Trophoblast cell (in vitro differentiated cells and primary cell): ENCODE results near the gene ITSN2.

ENCODE experiments used
- DNase-seq, 2 donors: peaks; one replicate each; pipeline ENCODE4 v3.0.0-alpha.2; 2016
- H2AFZ ChIP-seq: 2 replicates; pipeline ENCODE4 v1.6.1; 2013; ENCODE audit warnings: low read length, moderate library complexity, mild to moderate bottlenecking; ENCODE audit not compliant: insufficient read depth, poor library complexity
- H2AK5ac ChIP-seq: 2 replicates; pipeline ENCODE4 v1.6.1; 2013; ENCODE audit warnings: mild to moderate bottlenecking, low read length
- H2BK120ac ChIP-seq: 2 replicates; pipeline ENCODE4 v1.6.1; 2013; ENCODE audit warnings: low read length, mild to moderate bottlenecking, moderate library complexity; ENCODE audit not compliant: insufficient read depth, poor library complexity
- H2BK12ac ChIP-seq: 2 replicates; pipeline ENCODE4 v1.6.1; 2013; ENCODE audit warnings: mild to moderate bottlenecking, low read length, moderate library complexity
- H2BK5ac ChIP-seq: 2 replicates; pipeline ENCODE4 v1.6.1; 2013; ENCODE audit warnings: low read length, low read depth, moderate library complexity, mild to moderate bottlenecking; ENCODE audit not compliant: poor library complexity
- H3K14ac ChIP-seq: 2 replicates; pipeline ENCODE4 v1.6.1; 2013; ENCODE audit warnings: mild to moderate bottlenecking, low read length
- H3K18ac ChIP-seq: 2 replicates; pipeline ENCODE4 v1.6.1; 2013; ENCODE audit warnings: mild to moderate bottlenecking, low read length
- H3K23ac ChIP-seq: 2 replicates; pipeline ENCODE4 v1.6.1; 2013; ENCODE audit warnings: low read length
- H3K27ac ChIP-seq: 2 replicates; pipeline ENCODE4 v1.5.1; 2013; ENCODE audit warnings: low read depth, mild to moderate bottlenecking, inconsistent platforms, low read length, moderate library complexity
- H3K27me3 ChIP-seq: 2 replicates; pipeline ENCODE4 v1.6.1; 2013; ENCODE audit warnings: inconsistent platforms, mild to moderate bottlenecking, low read length, moderate library complexity; ENCODE audit not compliant: insufficient read depth
- H3K36me3 ChIP-seq, 2 experiments: 1 replicate in 1 of 2; 2 replicates in 1 of 2; pipeline ENCODE4 v1.6.1; 2013; ENCODE audit warnings: low read length in 2 of 2, mild to moderate bottlenecking in 2 of 2, moderate library complexity in 1 of 2; ENCODE audit not compliant: insufficient read depth in 2 of 2, control insufficient read depth in 1 of 2
- H3K4ac ChIP-seq: 2 replicates; pipeline ENCODE4 v1.6.1; 2013; ENCODE audit warnings: low read depth, mild to moderate bottlenecking, low read length, moderate library complexity
- H3K4me1 ChIP-seq, 2 experiments: 1 replicate in 1 of 2; 2 replicates in 1 of 2; pipeline ENCODE4 v1.6.1; 2013; ENCODE audit warnings: low read length in 2 of 2, mild to moderate bottlenecking in 2 of 2, moderate library complexity in 1 of 2; ENCODE audit not compliant: insufficient read depth in 2 of 2, control insufficient read depth in 1 of 2
- H3K4me2 ChIP-seq: 2 replicates; pipeline ENCODE4 v1.6.1; 2013; ENCODE audit warnings: inconsistent platforms, mild to moderate bottlenecking, low read length, moderate library complexity
- H3K4me3 ChIP-seq: 2 replicates; pipeline ENCODE4 v1.5.1; 2013; ENCODE audit warnings: mild to moderate bottlenecking, low read depth, low read length, inconsistent platforms
- H3K79me1 ChIP-seq: one replicate; pipeline ENCODE4 v1.6.1; 2013; ENCODE audit warnings: low read length
- H3K79me2 ChIP-seq: 2 replicates; pipeline ENCODE4 v1.6.1; 2013; ENCODE audit warnings: low read length, mild to moderate bottlenecking; ENCODE audit not compliant: control insufficient read depth, insufficient read depth, poor library complexity
- H3K9ac ChIP-seq: 2 replicates; pipeline ENCODE4 v1.6.1; 2013; ENCODE audit warnings: mild to moderate bottlenecking, low read length
- H3K9me3 ChIP-seq: 2 replicates; pipeline ENCODE4 v1.6.1; 2013; ENCODE audit warnings: low read depth, mild to moderate bottlenecking, control low read depth, inconsistent platforms, low read length; ENCODE audit not compliant: insufficient read depth
- H4K12ac ChIP-seq: 2 replicates; pipeline ENCODE4 v1.6.1; 2013; ENCODE audit warnings: low read depth, mild to moderate bottlenecking, low read length, moderate library complexity
- H4K8ac ChIP-seq: 2 replicates; pipeline ENCODE4 v1.6.1; 2013; ENCODE audit warnings: low read depth, mild to moderate bottlenecking, low read length, moderate library complexity
- H4K91ac ChIP-seq: one replicate; pipeline ENCODE4 v1.6.1; 2013; ENCODE audit warnings: low read depth, mild to moderate bottlenecking, low read length, moderate library complexity
- WGBS: extraction: QIAGEN DNeasy Blood & Tissue Kit; methylation state at CpG from one replicate; pipeline ENCODE4 v1.1.7; 2013; ENCODE audit warnings: missing lambda C conversion rate; ENCODE audit not compliant: insufficient read length, insufficient coverage; ENCODE audit errors: extremely low coverage; 5-methylcytosine and 5-hydroxymethylcytosine counted together

The ITSN2 gene

DNA sequence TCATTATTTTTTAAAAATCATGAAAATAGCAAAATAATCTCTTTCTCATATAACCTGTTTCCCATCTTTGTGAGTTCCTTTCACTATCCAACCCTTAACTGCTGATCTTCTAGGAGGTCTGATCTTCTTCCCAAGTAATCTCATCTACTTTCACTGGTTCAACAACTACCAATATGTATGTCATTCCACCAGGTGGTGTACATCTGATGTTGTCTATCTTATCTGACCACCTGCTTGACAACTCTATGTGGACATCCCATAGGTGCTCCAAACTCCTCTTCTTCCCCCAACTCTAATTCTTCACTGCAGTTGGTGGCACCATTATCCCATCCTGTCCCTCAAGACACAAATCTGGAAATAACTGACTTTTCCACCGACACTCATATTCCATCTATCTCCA lies 123.0 kb downstream of the ITSN2 start:
- Histone ChIP-seq H2BK12ac (no peak overlapping the region), H3K18ac (no peak overlapping the region), H3K14ac (no peak overlapping the region), H4K91ac (no peak overlapping the region), H2AFZ (no peak overlapping the region), H3K27me3 (no peaks in the 10 kb centered on the region), H3K79me2 (no peaks in the 10 kb centered on the region), H3K9me3 (no peaks in the 10 kb centered on the region), H4K8ac (no peak overlapping the region), H3K4me3 (no peak overlapping the region), H4K12ac (no peak overlapping the region), H3K36me3 (no peaks in the 10 kb centered on the region), H3K4me1 (no peaks in the 10 kb centered on the region), H3K79me1 (no peaks in the 10 kb centered on the region), H2BK5ac (no peak overlapping the region), H2BK120ac (no peak overlapping the region), H3K4ac (no peak overlapping the region), H2AK5ac (no peak overlapping the region), H3K9ac (no peak overlapping the region), H3K27ac (no peak overlapping the region), H3K4me2 (no peak overlapping the region), H3K23ac (no peak overlapping the region)
- no CpG with 5 or more reads among the region's 1 CpG for WGBS
- DNase-seq = no peak

DNA sequence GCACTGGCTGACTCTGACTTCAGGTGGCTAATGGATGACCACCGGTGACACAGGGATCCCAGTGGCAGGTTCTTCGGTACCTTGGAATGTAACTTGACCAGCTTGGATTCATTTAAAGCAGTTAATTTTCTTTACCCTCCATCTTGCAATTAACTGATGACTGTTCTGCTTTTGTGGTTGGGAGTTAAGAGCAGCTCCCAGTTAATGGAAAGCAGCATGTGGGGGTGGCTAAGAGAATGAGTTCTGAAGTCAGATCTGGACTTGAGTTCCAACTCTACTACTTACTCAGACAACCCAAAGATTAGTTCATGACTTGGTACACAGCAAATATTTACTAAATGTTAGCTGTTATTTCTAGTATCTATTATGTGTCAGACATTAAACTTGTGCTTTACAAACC lies 127.0 kb downstream of the ITSN2 start:
- Histone ChIP-seq H2AK5ac (no peak overlapping the region), H3K79me1 (no peaks in the 10 kb centered on the region), H3K4ac (no peak overlapping the region), H3K27ac (no peak overlapping the region), H4K8ac (no peak overlapping the region), H2BK120ac (no peak overlapping the region), H2BK12ac (no peak overlapping the region), H3K4me3 (no peak overlapping the region), H3K14ac (no peak overlapping the region), H3K23ac (no peak overlapping the region), H3K79me2 (no peaks in the 10 kb centered on the region), H4K91ac (no peak overlapping the region), H3K9me3 (no peaks in the 10 kb centered on the region), H3K9ac (no peak overlapping the region), H3K18ac (no peak overlapping the region), H3K4me1 (no peaks in the 10 kb centered on the region), H4K12ac (no peak overlapping the region), H2AFZ (no peak overlapping the region), H3K36me3 (no peaks in the 10 kb centered on the region), H2BK5ac (no peak overlapping the region), H3K4me2 (no peak overlapping the region), H3K27me3 (no peaks in the 10 kb centered on the region)
- no peak for DNase-seq
- WGBS = no CpG with 5 or more reads among the region's 2 CpGs

DNA sequence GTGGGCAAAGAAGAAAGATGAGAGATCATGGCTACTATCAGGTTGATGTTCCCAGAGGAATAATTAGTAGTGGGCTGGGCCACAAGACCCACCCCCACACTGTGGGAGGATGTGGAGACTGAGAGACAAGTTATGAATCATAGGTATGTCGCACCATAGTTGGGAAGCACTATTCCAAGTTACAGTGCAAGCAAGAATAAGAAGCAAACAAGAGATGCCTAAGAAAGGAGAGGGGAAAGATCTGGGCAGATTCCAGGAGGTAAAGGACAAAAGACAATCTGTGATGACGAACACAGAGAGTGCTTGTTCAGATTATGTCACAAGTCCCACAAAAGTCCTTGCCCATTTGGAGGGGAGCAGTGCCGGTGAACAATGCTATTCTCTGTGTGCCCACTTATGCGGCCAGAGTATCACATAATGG lies 128.9 kb downstream of the ITSN2 start:
- no peak overlapping the region for H3K4me3 ChIP-seq
- H4K12ac ChIP-seq = no peak overlapping the region
- no peak overlapping the region for H2AFZ ChIP-seq
- no peak overlapping the region for H2BK12ac ChIP-seq
- H2BK5ac ChIP-seq = no peak overlapping the region
- H2AK5ac ChIP-seq = no peak overlapping the region
- H3K9ac ChIP-seq = no peak overlapping the region
- H3K36me3 ChIP-seq = no peaks in the 10 kb centered on the region
- H4K8ac ChIP-seq = no peak overlapping the region
- no peaks in the 10 kb centered on the region for H3K4me1 ChIP-seq
- H3K79me1 ChIP-seq = no peaks in the 10 kb centered on the region
- no peak overlapping the region for H3K27ac ChIP-seq
- no peak overlapping the region for H3K4me2 ChIP-seq
- peak; percentile 13 to 46 for DNase-seq
- no peak overlapping the region for H3K23ac ChIP-seq
- no peak overlapping the region for H3K4ac ChIP-seq
- H3K9me3 ChIP-seq = no peaks in the 10 kb centered on the region
- H3K79me2 ChIP-seq = no peaks in the 10 kb centered on the region
- WGBS = no CpG with 5 or more reads among the region's 4 CpGs
- H2BK120ac ChIP-seq = no peak overlapping the region
- no peak overlapping the region for H3K14ac ChIP-seq
- H3K18ac ChIP-seq = no peak overlapping the region
- no peak overlapping the region for H4K91ac ChIP-seq
- H3K27me3 ChIP-seq = no peaks in the 10 kb centered on the region

DNA sequence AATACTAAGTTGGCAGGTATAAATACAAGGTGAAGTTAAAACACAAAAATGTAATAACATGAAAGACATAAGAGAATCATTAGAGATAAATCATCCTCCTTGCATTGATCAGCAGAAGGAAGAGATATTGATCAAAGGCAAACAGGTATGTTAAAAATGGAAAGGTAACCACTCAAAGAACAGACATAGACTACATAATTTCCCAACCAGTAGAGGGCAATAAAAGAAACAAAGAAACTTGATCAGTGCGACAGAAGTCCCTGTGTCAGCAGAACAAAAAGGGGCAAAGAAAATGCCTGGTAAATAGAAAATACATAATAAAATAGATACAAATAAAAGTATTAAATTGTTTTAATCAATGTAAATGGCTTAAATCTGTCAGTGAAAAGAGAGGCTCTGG lies 131.9 kb downstream of the ITSN2 start:
- Histone ChIP-seq H4K12ac (no peak overlapping the region), H3K9ac (no peak overlapping the region), H4K8ac (no peak overlapping the region), H2BK120ac (no peak overlapping the region), H4K91ac (no peak overlapping the region), H3K18ac (no peak overlapping the region), H3K79me2 (no peaks in the 10 kb centered on the region), H3K4me1 (no peaks in the 10 kb centered on the region), H3K9me3 (no peaks in the 10 kb centered on the region), H3K27ac (no peak overlapping the region), H3K23ac (no peak overlapping the region), H2AFZ (no peak overlapping the region), H3K27me3 (no peaks in the 10 kb centered on the region), H3K4ac (no peak overlapping the region), H3K14ac (no peak overlapping the region), H3K4me2 (no peak overlapping the region), H3K4me3 (no peak overlapping the region), H3K79me1 (no peaks in the 10 kb centered on the region), H2BK12ac (no peak overlapping the region), H2BK5ac (no peak overlapping the region), H2AK5ac (no peak overlapping the region), H3K36me3 (no peaks in the 10 kb centered on the region)
- no CpG with 5 or more reads among the region's 1 CpG for WGBS
- DNase-seq = peak in 1 of 2 donors; percentile 50
